Tibial nerve (tissue), 4 donors: ENCODE results near the gene GNAL. TPM values are rescaled to one million over a fixed set of nuclear protein-coding genes. Genes with fewer than 3 reads are reported as not detected.
"Not testable (repeated sequence)": the region's sequence is repeated elsewhere in the genome, so short reads cannot be mapped to it uniquely, and the experiment has no call there.

Experiments
- DNase-seq, 2 donors: peaks; one replicate each; pipeline ENCODE4 v3.0.0-alpha.2; 2019; ENCODE audit warnings: low spot score in 2 of 2
- H3K27ac ChIP-seq, 4 donors: fragments of 200-600 bp; sonication (generic) in 3 of 4; one replicate each; pipeline ENCODE4 v1.5.1; 2017 to 2019; ENCODE audit warnings: mild to moderate bottlenecking in 1 of 4
- H3K27me3 ChIP-seq, 2 donors: fragments of 200-600 bp; sonication (generic) in 1 of 2; one replicate each; pipeline versions ENCODE4 v1.5.1 to v1.6.0; 2017 to 2019
- H3K36me3 ChIP-seq, 3 donors: fragments of 200-600 bp; sonication (generic); one replicate each; pipeline ENCODE4 v1.5.1; 2018 to 2019
- H3K4me1 ChIP-seq, 4 donors: fragments of 200-600 bp; sonication (generic) in 3 of 4; one replicate each; pipeline ENCODE4 v1.5.1; 2017 to 2019
- H3K4me3 ChIP-seq, 4 donors: fragments of 200-600 bp; sonication (generic) in 3 of 4; one replicate each; pipeline ENCODE4 v1.5.1; 2017 to 2019; ENCODE audit warnings: mild to moderate bottlenecking in 1 of 4, moderate library complexity in 1 of 4
- H3K9me3 ChIP-seq, 4 donors: fragments of 200-600 bp; sonication (generic) in 3 of 4; one replicate each; pipeline ENCODE4 v1.5.1; 2017 to 2019
- CTCF ChIP-seq, 5 experiments: fragments of 200-600 bp in 3 of 5; fragments of 450-650 bp in 2 of 5; sonication (generic) in 3 of 5; IDR thresholded peaks; one replicate each; pipeline ENCODE4 v1.5.1; 2016 to 2019; ENCODE audit warnings: antibody characterized with exemption in 5 of 5, mild to moderate bottlenecking in 3 of 5, moderate library complexity in 2 of 5
- EP300 ChIP-seq, 2 donors: sonication (generic); formaldehyde crosslinking; IDR thresholded peaks; one replicate each; pipeline ENCODE4 v1.6.1; 2017; ENCODE audit warnings: antibody characterized with exemption in 2 of 2, mild to moderate bottlenecking in 1 of 2
- POLR2A ChIP-seq, 2 donors: fragments of 450-650 bp; IDR thresholded peaks; one replicate each; pipeline ENCODE4 v1.6.1; 2017; ENCODE audit warnings: antibody characterized with exemption in 2 of 2, mild to moderate bottlenecking in 2 of 2, moderate library complexity in 2 of 2
- whole genome bisulfite sequencing, 2 donors: methylation state at CpG; one replicate each; pipeline ENCODE4 v1.1.5; 2018; 5-methylcytosine and 5-hydroxymethylcytosine counted together
- total RNA-seq, 4 donors: library from RNA; depleted of rRNA; stranded (reverse); fragments of >200 nt; gene quantifications; one replicate each; pipeline ENCODE4 v1.1.0, GENCODE V29; 2016

Gene GNAL
- total RNA-seq, 4 donors from 2014 or later = 11.3 to 17.3 (median 14.4) TPM

- H3K4me3 ChIP-seq = peak overlapping the region; percentile 84 to 97 (median 90)
- DNase-seq = peak; percentile 57 to 67
- no peaks in the 10 kb centered on the region for H3K9me3 ChIP-seq
- peak overlapping the region; percentile 77 to 98 (median 93) for H3K27ac ChIP-seq
- WGBS, 2 donors = 15 to 17% methylated on average over 16 to 17 of the region's 17 CpGs
- peaks cover 0 to 15% (median 0%) of the 10 kb centered on the region in 3 donors for H3K36me3 ChIP-seq
- H3K4me1 ChIP-seq = peaks cover 0 to 33% (median 26%) of the 10 kb centered on the region in 4 donors
- TF ChIP-seq EP300 (IDR thresholded peaks at IDR 0.05) (peak; percentile 33 to 82), POLR2A (IDR thresholded peaks at IDR 0.05) (peak in 1 of 2 donors; percentile 28), CTCF (IDR thresholded peaks at IDR 0.05) (no peak)
- no peaks in the 10 kb centered on the region for H3K27me3 ChIP-seq
These were observed 161.0 kb downstream of the GNAL start for GRCh38 chr18:11849841-11850634.

GRCh38 chr18:11850821-11851145 is 161.7 kb downstream of the GNAL start:
- TF ChIP-seq CTCF (IDR thresholded peaks at IDR 0.05) (no peak), EP300 (IDR thresholded peaks at IDR 0.05) (no peak), POLR2A (IDR thresholded peaks at IDR 0.05) (no peak)
- H3K27ac ChIP-seq = peak overlapping the region; percentile 77 to 98 (median 93)
- WGBS, 2 donors = 0% methylated on average over 10 of the region's 10 CpGs

GRCh38 chr18:11851146-11851805 is 162.2 kb downstream of the GNAL start, which contains the start of gene CHMP1B:
CHMP1B (plus strand) TSS chr18:11851413; CDS start chr18:11851512, 99 bp downstream.
- Histone ChIP-seq H3K27me3 (no peaks in the 10 kb centered on the region), H3K4me1 (peaks cover 0 to 33% (median 26%) of the 10 kb centered on the region in 4 donors), H3K27ac (peak within 1 kb of the TSS; percentile 77 to 98 (median 93)), H3K9me3 (no peaks in the 10 kb centered on the region), H3K4me3 (peak within 1 kb of the TSS; percentile 84 to 97 (median 90)), H3K36me3 (peaks cover 0 to 27% (median 0%) of the 10 kb centered on the region in 3 donors)
- 0 to 1% methylated on average over 53 of the region's 53 CpGs for WGBS, 2 donors
- peak; percentile 97 to 98 for DNase-seq
- TF ChIP-seq CTCF (IDR thresholded peaks at IDR 0.05) (peak in 2 of 5 experiments; percentile 22 to 36), POLR2A (IDR thresholded peaks at IDR 0.05) (peak; percentile 97), EP300 (IDR thresholded peaks at IDR 0.05) (peak; percentile 86 to 99)

More at GRCh38 chr18:11850821-11851145, 161.7 kb downstream of the GNAL start:
- no peaks in the 10 kb centered on the region for H3K9me3 ChIP-seq
- peaks cover 0 to 33% (median 26%) of the 10 kb centered on the region in 4 donors for H3K4me1 ChIP-seq
- no peak for DNase-seq
- no peaks in the 10 kb centered on the region for H3K27me3 ChIP-seq
- peak overlapping the region; percentile 84 to 97 (median 90) for H3K4me3 ChIP-seq
- H3K36me3 ChIP-seq = peaks cover 0 to 22% (median 0%) of the 10 kb centered on the region in 3 donors

DNA sequence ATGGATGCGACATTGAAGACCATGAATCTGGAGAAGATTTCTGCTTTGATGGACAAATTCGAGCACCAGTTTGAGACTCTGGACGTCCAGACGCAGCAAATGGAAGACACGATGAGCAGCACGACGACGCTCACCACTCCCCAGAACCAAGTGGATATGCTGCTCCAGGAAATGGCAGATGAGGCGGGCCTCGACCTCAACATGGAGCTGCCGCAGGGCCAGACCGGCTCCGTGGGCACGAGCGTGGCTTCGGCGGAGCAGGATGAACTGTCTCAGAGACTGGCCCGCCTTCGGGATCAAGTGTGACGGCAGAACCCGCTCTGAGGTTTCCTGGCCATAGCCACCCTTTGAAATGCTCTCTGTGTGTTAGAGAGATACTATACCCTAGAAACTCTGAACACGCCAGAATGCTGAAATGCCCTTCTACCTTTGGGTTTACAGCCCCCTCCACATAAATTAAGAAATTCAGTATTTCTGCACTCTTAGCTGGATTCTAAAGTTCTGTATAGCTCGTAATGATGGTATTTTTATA is 162.8 kb downstream of the GNAL start:
- Histone ChIP-seq H3K36me3 (peaks cover 0 to 30% (median 0%) of the 10 kb centered on the region in 3 donors), H3K4me1 (peaks cover 0 to 33% (median 26%) of the 10 kb centered on the region in 4 donors), H3K9me3 (no peaks in the 10 kb centered on the region), H3K27ac (peak overlapping the region; percentile 77 to 98 (median 93)), H3K27me3 (no peaks in the 10 kb centered on the region), H3K4me3 (peak overlapping the region; percentile 84 to 97 (median 90))
- 1 to 2% methylated on average over 22 to 23 of the region's 23 CpGs for WGBS, 2 donors
- no peak for TF ChIP-seq EP300 (IDR thresholded peaks at IDR 0.05)
- no peak for TF ChIP-seq POLR2A (IDR thresholded peaks at IDR 0.05)
- no peak for TF ChIP-seq CTCF (IDR thresholded peaks at IDR 0.05)
- DNase-seq = no peak

DNA sequence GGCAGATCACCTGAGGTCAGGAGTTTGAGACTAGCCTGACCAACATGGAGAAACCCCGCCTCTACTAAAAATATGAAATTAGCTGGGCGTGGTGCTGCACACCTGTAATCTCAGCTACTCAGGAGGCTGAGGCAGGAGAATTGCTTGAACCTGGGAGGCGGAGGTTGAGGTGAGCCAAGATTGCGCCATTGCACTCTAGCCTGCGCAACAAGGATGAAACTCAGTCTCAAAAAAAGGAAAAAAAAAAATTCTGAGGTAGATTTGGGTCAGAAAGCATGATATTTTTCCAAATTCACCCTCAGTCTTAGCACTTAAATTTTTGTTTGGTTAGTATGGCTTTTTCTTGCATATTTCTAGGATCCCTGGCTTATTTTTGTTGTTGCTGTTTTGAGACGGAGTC is 165.5 kb downstream of the GNAL start:
- not testable (repeated sequence) for H3K4me3 ChIP-seq, H3K27me3 ChIP-seq, H3K9me3 ChIP-seq, H3K27ac ChIP-seq, DNase-seq
- WGBS, 2 donors = 89 to 94% methylated on average over 6 of the region's 6 CpGs
- Histone ChIP-seq H3K36me3 (peaks cover 0 to 30% (median 0%) of the 10 kb centered on the region in 3 donors), H3K4me1 (peaks cover 0 to 35% (median 25%) of the 10 kb centered on the region in 4 donors)
